PFSK-1 (cell line): ENCODE measurements around the gene PGLYRP1.

ENCODE experiments used
- POLR2AphosphoS5 ChIP-seq: IDR thresholded peaks from 2 replicates; pipeline ENCODE4 v1.6.1; 2012; ENCODE audit warnings: low read depth, mild to moderate bottlenecking, control low read depth, low read length, moderate library complexity
- REST ChIP-seq, 2 experiments: IDR thresholded peaks; 2 replicates each; pipeline versions ENCODE4 v1.6.1 to v1.8.0; 2011 to 2012; ENCODE audit warnings: low read depth in 2 of 2, low read length in 2 of 2, control low read depth in 1 of 2, inconsistent platforms in 1 of 2, mild to moderate bottlenecking in 1 of 2, moderate library complexity in 1 of 2; ENCODE audit not compliant: insufficient read depth in 1 of 2
- SIN3A ChIP-seq: IDR thresholded peaks from 2 replicates; pipeline ENCODE4 v1.6.1; 2012; ENCODE audit warnings: mild to moderate bottlenecking, low read length, moderate library complexity, borderline replicate concordance; ENCODE audit not compliant: insufficient read depth
- TAF1 ChIP-seq: IDR thresholded peaks from 2 replicates; pipeline ENCODE4 v1.6.1; 2012; ENCODE audit warnings: low read length, control low read depth, borderline replicate concordance; ENCODE audit not compliant: insufficient read depth

- TF ChIP-seq REST (IDR thresholded peaks at IDR 0.05; ENCODE audit: insufficient read depth in 1 of 2, low read depth in 2 of 2, low read length in 2 of 2) (no peak), TAF1 (no peak), POLR2AphosphoS5 (no peak), SIN3A (no peak)
Observed at GRCh38 chr19:45975306-45976070, 47.4 kb downstream of the PGLYRP1 start.
